KOPT-K1 (cell line): ENCODE measurements around the gene SCAMP4.
"Not testable (repeated sequence)": the region's sequence is repeated elsewhere in the genome, so short reads cannot be mapped to it uniquely, and the experiment has no call there.

ENCODE experiments used
- H3K27ac ChIP-seq: fragments of 200-600 bp; sonication (generic); 2 replicates; pipeline ENCODE4 v1.5.1; 2016; ENCODE audit warnings: antibody characterized with exemption, mild to moderate bottlenecking, low read depth, low read length; ENCODE audit not compliant: poor library complexity, severe bottlenecking
- H3K36me3 ChIP-seq: fragments of 200-600 bp; sonication (generic); 2 replicates; pipeline ENCODE4 v1.5.1; 2017; ENCODE audit warnings: antibody characterized with exemption, mild to moderate bottlenecking, low read length, moderate library complexity; ENCODE audit not compliant: insufficient read depth
- H3K9me3 ChIP-seq: fragments of 200-600 bp; sonication (generic); 2 replicates; pipeline ENCODE4 v1.5.1; 2017; ENCODE audit warnings: antibody characterized with exemption, low read length, mild to moderate bottlenecking; ENCODE audit not compliant: insufficient read depth, poor library complexity, severe bottlenecking

Gene SCAMP4

DNA sequence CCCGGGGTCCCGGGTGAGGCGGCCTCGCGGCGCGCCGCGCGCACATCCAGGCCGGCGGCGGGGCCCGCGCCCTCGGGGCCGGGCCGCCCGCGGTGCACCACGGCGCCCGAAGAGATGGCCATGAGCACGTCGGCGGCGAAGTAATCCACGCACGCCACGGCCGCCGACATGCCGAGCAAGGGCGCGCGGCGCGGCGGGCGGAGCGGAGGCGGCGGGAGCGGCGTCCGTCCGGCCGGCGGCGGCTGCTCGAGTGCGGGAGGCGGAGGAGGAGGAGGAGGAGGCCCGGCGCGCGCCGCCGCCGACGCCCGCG lies 41.9 kb upstream of the SCAMP4 start, which contains the start of gene KLF16:
Gene KLF16, minus strand, starts transcription at position 252 of the 310 bp plus-strand sequence. Its CDS starts 82 bp downstream, at position 170.
- H3K27ac ChIP-seq = peak within 1 kb of the TSS; percentile 90
- H3K9me3 ChIP-seq = no peaks in the 10 kb centered on the region
- no peaks in the 10 kb centered on the region; the same call in 1 of the 2 replicates for H3K36me3 ChIP-seq

DNA sequence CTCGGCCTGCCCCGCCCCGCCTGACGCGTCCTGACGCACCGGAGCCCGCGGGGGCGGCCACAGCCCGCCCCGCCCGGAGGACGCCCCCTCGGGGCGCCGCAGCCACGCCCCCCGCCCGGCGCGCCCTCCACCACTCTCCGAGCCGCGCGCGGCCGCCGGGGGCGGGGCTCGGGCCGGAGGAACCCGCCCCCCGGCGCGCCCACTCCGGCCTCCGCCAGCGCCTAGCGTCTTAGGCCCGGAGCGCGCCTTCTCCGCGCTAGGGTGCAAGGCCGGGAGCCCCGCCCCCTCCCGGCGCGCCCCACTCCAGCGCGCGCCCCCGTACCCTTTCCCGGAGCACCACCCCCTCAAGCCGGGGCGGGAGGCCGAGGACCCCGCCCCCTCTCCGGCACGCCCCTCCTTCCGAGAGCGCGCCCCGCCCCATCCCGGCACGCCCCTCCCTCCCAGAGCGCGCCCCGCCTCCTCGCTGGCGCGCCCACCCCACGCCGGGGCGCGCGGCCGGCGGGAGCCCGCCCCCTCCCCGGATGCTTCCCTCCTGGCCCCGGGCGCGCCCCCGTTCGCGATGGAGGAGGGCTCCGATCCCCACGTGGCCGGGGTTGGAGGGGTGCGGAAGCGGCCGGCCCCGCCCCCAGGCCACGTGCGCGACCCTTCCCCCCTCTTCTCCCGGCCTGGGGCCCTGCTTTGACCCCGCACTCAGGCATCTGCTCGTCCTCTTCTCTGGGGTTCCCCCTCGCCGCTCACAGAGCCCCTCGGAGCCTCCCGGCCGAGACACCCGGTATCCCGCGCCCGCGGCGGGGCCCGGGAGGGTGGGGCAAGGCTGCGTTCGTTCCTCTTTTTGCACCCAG lies 41.3 kb upstream of the SCAMP4 start:
- no peaks in the 10 kb centered on the region for H3K9me3 ChIP-seq
- peaks cover 3% of the 10 kb centered on the region; the same call in 1 of the 2 replicates for H3K36me3 ChIP-seq
- H3K27ac ChIP-seq = peak overlapping the region; percentile 90

GRCh38 chr19:1864480-1865171 lies 40.6 kb upstream of the SCAMP4 start:
- Histone ChIP-seq H3K9me3 (no peaks in the 10 kb centered on the region), H3K36me3 (peaks cover 8% of the 10 kb centered on the region; the same call in 1 of the 2 replicates), H3K27ac (peak overlapping the region; percentile 90)

GRCh38 chr19:1865172-1866010 lies 39.8 kb upstream of the SCAMP4 start:
- Histone ChIP-seq H3K27ac (peak overlapping the region; percentile 90), H3K9me3 (no peaks in the 10 kb centered on the region), H3K36me3 (peaks cover 11% of the 10 kb centered on the region; the same call in 1 of the 2 replicates)

DNA sequence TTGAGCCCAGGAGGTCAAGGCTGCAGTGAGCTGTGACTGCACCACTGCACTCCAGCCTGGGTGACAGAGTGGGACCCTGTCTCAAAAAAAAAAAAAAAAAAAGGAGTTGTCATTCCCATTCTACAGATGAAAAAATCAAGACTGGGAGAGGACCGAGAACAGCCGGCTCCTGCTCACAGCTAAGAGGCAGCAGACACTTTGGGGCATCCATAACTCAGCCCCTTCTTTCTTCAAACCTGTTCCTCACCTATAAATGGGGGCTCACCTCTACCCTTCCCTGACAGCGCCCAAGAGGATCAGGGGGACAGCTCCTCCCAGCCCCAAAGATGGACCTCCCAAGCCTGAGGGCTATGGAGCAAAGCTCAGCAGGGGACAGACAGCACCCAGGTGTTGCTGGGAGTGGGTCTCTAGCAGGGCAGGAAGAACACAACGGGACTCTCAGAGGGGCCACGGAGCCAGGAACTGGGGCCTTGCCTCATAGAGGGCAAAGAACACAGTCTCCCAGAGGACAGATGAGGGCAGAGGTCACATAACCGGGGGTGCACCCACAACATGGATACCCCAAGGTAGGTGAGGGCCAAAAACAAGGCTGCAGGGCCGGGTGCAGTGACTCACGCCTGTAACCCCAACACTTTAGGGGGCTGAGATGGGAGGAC lies 38.4 kb upstream of the SCAMP4 start:
- H3K9me3 ChIP-seq = no peaks in the 10 kb centered on the region
- no peak overlapping the region for H3K27ac ChIP-seq
- H3K36me3 ChIP-seq = peaks cover 25% of the 10 kb centered on the region; the same call in 1 of the 2 replicates

- Histone ChIP-seq H3K9me3 (no peaks in the 10 kb centered on the region), H3K36me3 (peaks cover 30% of the 10 kb centered on the region), H3K27ac (no peak overlapping the region)
Measured at GRCh38 chr19:1867349-1867724, 37.9 kb upstream of the SCAMP4 start.

- H3K9me3 ChIP-seq = no peaks in the 10 kb centered on the region
- H3K27ac ChIP-seq = no peak overlapping the region
- peaks cover 46% of the 10 kb centered on the region for H3K36me3 ChIP-seq
Measured at GRCh38 chr19:1868971-1869370, 36.2 kb upstream of the SCAMP4 start.

DNA sequence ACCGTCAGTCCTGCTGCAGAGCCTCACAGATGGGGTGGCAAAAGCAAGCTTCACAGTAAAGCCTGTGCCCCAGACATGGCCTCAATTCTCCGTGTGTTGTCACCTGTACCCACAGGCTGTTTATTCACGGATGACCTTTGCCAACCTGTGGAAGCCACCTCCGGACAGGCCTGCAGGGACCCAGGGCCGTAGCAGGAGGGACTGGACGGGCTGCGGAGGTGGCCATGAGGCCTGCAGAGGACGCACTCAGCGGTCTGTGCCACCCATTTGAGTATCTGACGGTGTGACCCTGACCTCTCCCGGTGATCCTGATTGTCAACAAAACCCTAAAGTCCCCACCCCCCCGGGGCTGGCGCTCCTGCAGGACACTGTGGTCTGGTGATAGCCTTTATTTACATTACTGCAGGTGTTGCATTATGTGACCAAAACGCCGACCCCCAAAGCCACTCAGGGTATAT lies 34.0 kb upstream of the SCAMP4 start:
- Histone ChIP-seq H3K36me3 (peaks cover 47% of the 10 kb centered on the region), H3K9me3 (no peaks in the 10 kb centered on the region), H3K27ac (no peak overlapping the region)

DNA sequence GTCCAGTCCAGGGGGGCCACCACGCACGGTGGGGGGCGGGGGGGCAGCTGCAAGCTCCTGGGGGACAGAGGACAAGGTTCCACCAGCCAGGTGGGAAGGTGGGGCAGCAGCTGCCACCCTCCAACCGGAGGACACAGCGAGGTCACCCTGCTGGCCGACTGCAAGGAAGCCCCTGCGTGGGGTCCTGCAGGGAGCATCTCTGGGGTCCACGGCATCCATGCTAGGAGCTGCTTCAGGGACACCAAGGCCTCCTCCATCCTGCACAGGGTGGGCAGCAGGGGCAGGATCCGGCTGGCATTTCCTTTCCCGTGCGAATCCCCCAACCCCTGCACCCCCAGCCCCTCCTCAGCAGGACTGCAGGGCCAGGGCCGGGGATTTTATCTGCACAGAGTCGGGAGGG lies 33.6 kb upstream of the SCAMP4 start:
- Histone ChIP-seq H3K27ac (no peak overlapping the region), H3K36me3 (peaks cover 47% of the 10 kb centered on the region)

DNA sequence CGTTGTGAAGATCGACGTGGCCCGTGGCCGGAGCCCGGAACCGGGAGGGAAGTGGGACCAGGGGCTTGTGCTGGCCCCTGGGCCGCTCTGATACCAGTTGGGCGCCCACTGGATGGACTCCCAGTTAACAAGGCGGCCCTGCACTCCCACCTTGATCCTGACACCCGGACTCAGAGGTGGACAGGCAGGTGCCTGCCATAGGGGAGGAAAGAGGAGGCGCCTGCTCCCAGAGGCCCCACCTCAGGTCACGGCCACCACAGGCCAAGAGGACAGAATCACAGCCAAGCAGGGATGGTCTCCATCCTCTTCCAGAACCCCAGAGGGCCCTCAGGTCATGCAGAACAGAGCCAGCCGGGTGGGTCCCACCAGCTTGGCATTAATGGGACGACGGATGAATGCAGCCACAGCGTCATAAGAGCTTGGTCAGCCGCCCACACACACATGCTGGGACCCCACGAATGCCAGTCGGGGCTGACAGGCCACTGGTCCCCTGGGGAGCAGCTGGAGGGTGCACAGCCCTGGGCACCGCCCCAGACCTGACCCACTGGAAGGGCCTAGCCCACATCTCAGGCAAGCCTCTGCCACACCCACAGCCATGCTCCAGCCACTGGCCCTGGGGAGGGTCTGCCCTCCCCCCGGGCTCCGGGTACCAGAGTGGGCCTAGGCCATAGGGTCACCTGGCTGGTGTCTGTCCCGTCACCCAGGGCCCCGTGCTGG lies 32.2 kb upstream of the SCAMP4 start:
- no peak overlapping the region for H3K27ac ChIP-seq
- H3K9me3 ChIP-seq = no peaks in the 10 kb centered on the region
- H3K36me3 ChIP-seq = peaks cover 47% of the 10 kb centered on the region

More for the DNA sequence above, 33.6 kb upstream of the SCAMP4 start:
- no peaks in the 10 kb centered on the region for H3K9me3 ChIP-seq

DNA sequence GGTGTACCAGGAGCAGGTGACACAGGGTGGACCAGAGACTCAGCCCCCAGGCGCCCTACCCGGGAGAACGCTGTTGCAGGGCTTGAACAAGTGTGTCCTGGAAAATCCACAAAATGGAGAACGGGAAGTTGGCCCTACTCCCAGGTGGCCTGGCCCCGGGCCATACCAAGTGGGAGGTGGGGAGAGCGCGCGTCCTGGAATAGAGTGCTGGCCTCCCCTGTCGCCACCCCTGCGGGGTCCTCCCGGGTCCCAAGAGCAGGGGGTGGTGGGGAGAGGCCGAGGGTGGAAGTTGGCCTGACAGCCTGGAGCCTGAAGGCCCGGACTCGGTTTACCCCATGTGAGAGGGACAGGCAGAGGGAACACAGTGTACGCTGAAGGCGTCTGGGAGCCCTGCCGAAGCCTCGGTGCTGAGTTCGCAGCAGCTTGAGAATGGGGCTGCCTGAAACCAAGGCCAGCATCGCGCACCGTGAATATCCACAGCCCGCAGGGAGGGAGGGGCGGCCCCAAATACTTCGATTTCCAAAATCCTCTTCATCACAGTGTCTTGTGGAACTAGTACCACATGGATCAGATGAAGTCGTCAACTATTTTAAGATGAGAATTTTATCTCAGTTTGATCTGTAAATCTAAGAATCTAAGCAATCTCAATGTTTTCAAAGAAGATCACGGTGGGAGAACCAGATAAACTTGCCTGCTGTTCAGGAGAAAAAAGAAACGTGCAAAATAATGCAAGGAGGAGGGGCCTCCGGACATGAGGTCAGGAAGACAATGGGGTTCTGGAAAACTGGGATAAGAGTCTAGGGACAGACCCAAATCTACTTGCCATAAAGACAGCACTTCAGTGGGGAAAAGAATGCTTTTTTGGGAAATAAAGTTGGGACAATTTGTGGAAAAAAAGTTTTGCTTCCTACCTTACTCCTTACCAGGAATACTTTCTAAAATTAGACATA lies 31.4 kb upstream of the SCAMP4 start:
- H3K9me3 ChIP-seq = no peaks in the 10 kb centered on the region
- H3K36me3 ChIP-seq = peaks cover 45% of the 10 kb centered on the region
- no peak overlapping the region for H3K27ac ChIP-seq

DNA sequence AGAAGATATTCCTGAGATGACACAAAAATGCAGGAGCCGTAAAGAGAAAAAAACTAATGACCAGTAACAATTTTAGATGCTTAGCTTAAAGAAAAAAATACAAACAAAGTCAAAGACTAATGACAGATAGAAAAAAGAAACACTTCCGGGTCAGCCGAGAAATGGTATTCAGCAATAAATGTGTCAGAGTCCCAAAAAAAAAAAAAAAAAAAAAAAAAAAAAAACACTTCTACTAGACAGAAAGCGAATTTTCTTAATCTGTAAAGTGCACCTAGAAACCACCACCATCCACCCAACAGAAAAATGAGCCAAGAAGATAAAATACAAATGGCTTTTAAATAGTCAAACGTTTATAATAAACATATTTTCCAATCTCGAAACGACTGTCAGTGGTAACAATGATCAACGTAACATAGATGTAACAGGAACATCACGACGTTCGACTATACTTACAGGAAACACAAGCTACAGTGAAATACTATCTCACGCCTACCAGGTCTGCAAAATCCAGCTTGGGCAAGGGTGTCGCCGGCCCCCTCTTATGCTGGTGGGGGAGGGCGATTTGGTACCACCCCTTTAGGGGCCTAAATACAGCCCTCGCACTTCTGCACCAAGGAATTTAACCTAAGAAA lies 30.5 kb upstream of the SCAMP4 start:
- peaks cover 40% of the 10 kb centered on the region for H3K36me3 ChIP-seq
- peak overlapping the region; percentile 88 for H3K27ac ChIP-seq

DNA sequence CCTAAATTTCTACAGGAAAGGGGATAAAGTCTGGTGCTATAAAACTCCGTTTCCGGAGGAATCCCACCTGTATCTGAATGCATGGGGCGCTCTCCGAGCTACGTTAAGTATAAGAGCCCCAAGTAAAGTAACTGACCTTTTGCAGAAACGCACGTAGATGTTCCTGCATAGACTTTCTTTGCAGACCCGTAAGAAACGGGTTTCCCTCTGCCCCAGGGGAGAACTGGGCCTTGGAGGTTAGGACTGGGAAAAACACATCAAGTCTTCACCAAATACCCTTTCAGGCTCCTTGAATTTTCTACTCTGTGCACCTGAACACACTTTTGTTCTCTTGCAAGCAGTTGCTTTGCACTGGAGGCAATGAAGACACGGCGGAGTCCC lies 29.9 kb upstream of the SCAMP4 start:
- not testable (repeated sequence) for H3K9me3 ChIP-seq
- peaks cover 38% of the 10 kb centered on the region for H3K36me3 ChIP-seq
- peak overlapping the region; percentile 88 for H3K27ac ChIP-seq

More for the DNA sequence above, 30.5 kb upstream of the SCAMP4 start:
- H3K9me3 ChIP-seq = no peaks in the 10 kb centered on the region
